Inflammatory macrophage (primary cell): ENCODE results near the gene ABCB9.

Experiments used
- DNase-seq, 2 donors: peaks; one replicate each; pipeline ENCODE4 v3.0.0-alpha.2; 2020 to 2022

Gene ABCB9

DNA sequence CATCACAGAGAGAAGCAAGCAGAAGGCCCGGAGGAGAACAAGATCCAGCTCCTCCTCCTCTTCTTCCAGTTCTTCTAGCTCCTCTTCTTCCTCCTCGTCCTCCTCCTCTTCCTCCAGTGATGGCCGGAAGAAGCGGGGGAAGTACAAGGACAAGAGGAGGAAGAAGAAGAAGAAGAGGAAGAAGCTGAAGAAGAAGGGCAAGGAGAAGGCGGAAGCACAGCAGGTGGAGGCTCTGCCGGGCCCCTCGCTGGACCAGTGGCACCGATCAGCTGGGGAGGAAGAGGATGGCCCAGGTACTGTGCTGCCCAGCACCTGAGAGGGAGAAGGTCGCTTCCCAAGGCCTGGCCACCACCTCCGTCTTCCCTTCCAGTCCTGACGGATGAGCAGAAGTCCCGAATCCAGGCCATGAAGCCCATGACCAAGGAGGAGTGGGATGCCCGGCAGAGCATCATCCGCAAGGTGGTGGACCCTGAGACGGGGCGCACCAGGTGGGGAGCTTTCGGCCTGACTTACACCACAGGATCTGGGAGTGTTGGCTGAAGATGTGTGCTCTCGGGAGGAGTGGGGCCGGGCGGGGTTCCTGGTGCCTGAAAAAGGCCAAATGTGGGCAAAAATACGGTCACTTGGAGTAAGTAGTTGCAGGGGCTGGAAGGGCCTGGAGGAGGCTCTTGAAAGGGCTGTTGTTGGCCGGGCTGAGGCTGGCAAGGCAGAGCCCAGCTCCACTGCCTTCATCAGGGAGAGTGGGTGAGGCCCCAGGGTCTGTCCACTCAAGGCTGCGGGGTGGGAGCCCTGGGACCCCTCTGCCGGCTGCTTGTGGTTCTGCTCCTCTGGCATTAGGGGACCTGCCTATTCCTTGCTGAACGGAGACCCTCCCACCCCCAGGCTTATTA lies 15.6 kb upstream of the ABCB9 start:
- no peak for DNase-seq

DNA sequence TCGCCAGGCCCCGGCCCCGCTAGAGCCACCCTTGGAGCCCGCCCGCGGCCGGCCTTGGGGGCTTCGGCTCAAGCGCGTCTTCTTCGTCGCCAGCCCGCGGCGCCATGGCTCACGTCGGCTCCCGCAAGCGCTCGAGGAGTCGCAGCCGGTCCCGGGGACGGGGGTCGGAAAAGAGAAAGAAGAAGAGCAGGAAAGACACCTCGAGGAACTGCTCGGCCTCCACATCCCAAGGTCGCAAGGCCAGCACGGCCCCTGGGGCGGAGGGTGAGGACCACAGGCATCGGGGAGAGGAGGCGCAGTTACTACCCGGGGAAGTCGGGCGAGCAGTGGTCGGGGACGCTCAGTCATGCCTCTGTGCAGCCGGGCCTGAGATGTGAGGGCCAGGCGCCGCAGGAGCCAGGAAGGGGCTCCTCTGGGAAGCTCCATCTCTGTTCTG lies 14.8 kb upstream of the ABCB9 start:
- no peak for DNase-seq

DNA sequence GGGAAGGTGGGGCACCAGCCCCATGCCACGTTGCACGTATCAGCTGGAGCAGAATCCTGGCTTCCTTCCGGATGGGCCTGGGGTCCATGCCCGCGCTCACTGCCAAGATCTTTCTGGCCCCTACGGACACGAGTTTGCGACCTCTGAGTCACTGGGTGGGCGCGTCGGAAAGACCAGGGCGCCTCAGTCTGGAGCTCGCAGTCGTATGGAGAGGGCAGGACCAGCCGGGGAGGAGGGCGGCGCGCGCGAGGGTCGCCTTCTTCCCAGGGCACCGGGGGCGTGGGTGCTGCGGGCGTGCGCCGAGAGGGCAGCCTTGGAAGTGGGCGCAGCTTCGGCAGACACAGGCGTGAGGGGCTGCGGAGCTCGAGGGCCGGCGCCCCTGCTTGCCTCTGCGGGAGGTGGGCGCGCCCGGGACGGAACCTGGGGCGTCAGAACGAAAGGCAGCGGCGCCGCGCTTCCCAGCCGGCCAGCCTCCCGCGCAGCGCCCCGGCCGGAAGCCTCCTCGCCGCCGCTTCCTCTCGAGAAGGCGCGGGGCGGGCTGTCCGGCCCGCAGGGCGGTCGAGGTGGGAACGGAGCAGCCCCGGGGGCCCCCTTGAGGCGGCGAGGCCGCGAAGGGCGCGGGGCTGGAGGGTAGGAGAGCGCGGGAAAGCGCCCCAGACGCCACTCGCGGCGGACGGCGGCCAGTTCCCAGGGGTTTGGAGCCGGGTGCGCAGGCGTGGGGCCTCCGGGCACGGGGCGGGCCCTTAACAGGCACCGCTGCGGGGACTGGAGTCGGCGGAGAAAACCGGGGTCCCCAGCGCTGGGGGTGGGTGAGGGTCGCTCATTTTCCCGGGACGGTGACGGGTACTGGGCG lies 14.1 kb upstream of the ABCB9 start, which contains the start of gene ARL6IP4:
Gene ARL6IP4 (plus strand): TSS at position 499 of the 853 bp plus-strand sequence. CDS start 459 bp downstream, outside the sequence.
- peak; percentile 54 to 68 for DNase-seq

DNA sequence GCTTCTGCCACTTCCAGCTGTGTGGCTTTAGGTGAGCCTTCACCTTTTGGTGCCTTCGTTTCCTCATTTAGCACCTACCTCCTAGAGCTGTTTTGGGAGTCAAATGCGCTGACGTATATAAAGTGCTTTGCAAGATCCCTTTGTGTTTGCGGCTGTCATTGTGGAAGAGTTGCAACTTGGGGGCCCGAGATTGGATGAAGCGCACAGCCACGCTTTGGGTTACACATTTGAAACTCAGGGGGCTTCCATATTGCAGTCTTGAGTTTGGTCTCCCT lies 13.6 kb upstream of the ABCB9 start:
- DNase-seq: no peak

DNA sequence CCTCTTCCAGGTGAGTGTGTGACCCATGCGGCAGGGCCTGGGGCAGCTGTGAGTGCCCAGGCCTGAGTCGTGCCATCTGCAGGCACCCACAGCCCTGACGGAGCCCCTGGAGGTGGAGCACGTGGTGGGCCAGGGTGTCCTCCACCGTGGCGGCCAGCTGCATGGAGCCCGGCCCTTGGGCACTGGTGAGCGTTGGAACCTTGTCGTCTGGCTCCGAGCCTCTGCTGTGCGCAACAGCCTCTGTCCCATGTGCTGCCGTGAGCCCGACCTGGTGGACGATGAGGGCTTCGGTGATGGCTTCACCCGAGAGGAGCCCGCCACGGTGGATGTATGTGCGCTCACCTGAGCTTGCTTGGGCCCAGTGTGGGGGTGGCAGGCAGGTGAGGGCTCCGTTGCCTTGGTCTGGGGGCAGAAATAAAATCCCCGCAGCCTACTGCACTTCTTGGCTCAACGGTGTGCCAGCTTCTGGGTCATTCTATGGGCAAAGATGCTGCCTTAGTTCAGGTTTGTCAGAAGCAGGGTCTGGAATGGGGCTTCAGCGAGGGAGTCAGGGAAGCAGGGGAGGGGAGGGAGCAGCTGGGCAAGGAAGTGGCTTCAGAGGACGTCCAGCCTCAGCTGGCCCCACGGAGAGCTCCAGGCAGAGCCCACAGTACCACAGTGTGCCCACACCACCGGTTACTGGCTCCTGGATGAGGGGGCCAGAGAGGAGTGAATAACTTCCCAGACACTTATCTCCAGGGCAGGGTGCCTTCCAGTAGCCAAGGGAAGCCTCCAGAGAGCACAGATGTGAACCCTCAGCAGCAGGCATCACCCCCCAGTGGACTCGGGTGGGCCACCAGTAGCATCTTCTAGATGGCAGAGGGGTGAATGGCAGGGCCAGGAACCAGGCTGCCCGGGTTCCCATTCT lies 13.0 kb upstream of the ABCB9 start:
- no peak for DNase-seq

DNA sequence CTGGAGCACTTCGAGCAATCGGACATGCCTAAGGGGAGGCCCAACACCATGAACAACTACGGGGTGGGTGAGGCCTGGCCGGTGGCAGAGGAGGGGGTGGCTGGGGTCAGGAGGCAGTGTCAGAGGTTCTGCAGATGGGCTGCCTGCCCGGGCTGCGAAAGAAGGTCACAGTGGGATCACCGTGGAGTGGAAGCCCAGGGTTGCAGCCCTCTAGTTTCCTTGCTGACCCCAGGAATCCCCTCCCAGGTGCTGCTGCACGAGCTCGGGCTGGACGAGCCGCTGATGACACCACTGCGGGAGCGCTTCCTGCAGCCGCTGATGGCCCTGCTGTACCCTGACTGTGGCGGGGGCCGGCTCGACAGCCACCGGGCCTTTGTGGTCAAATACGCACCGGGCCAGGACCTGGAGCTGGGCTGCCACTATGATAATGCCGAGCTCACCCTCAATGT lies 12.3 kb upstream of the ABCB9 start:
- no peak for DNase-seq

DNA sequence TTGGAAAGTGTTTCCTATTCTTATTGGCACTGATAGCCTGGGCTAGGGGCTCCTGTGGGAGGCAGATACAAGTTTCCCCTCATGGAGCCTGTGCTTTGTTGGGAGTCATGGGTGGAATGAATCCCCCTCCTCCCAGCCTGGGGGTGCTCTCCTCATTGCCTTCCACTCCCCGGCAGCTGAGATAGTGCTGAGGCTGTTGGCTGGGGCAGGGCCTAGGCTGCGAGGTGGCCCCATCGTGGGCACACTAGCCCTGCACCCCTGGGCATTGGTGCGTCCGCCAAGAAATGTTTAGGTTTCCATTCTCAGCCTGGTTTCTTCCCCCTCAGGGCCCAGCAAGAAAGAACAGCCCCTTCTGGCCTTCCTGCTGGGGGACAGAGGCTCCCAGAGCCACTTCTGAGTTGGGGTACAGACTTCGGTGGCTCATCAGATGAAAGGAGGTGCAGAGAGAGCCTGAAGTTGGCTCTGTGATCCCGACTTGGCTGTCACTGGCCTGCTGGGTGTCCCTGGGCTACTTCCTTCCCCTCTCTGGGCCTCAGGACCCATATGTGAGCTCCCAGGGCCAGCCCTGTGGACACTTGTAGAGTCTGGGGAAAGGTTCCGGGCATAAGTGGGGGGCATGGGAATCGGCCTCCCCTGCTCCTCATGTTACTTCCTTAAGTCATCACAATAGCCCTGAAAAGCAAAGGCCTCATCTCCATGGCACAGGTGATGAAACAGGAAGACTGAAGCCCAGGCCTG lies 11.6 kb upstream of the ABCB9 start:
- DNase-seq: no peak

DNA sequence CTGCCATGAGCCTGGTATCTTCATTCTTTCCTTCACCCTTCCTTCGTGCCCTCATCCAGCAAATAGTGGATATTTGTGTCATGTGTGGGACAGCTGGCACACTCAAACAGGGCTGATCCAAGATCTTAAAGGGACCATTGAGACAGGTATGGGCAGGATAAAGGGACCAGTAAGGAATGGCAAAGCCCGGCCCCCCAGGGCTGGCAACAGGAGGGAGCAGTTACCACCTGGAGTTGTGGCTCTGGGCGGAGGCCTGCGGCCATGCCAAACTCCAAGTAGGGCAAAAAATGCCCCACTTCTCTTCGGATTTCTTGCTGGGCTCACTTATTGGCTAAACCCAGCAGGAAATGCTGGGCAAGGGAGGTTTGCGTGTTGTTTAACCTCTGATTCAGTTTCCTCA lies 10.9 kb upstream of the ABCB9 start:
- DNase-seq: no peak

DNA sequence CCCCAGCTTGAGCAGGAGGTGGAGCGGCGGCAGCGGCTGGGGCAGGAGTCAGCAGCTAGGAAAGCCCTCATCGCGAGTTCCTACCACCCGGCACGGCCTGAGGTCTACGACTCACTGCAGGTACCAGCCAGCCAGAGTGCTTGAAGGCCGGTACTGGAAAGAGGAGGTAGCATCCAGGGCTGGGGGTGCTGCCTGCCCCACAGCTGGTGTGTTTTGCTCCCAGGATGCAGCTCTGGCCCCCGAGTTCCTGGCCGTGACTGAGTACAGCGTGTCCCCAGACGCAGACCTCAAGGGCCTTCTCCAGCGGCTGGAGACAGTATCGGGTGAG lies 10.3 kb upstream of the ABCB9 start:
- DNase-seq: no peak

DNA sequence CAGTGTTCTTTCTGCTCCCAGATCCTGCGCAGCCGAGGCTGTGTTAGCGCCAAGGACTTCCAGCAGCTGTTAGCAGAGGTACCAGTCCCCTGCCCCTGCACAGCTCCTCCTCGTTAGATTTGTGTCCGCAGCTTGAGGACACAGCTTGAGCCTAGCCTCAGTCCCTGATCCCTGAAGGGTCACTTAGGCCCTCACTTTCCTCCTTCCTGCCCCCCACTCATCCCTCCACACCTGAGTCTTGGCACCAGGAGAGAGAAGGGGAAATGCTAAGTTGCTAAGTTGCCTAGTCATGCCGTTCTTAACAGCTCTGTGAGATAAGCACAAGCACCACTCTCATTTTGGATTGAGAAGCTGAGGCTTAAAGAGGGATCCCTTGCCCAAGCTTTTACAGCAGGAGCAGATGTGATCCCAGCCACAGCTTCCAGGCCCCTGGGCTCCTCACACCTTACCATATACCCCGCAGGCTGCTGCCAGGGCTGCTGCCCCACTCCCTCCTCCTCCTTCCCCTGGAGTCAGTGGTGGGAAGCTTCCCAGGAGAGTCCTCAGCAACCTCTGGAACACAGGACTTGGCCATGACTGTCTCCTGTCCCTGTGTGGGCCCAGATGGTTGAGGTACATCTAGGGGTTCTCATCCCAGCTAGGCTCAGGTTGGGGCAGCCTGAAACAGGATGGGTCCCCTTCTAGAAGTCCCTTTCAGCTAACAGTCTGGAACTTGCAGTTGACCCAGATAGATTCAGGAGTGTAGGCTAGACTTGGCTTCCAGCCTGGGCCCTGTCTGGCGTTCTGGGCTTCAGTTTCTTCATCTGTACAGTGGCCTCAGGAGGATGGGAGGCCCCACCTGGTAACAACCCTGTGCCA lies 9.8 kb upstream of the ABCB9 start:
- no peak for DNase-seq

DNA sequence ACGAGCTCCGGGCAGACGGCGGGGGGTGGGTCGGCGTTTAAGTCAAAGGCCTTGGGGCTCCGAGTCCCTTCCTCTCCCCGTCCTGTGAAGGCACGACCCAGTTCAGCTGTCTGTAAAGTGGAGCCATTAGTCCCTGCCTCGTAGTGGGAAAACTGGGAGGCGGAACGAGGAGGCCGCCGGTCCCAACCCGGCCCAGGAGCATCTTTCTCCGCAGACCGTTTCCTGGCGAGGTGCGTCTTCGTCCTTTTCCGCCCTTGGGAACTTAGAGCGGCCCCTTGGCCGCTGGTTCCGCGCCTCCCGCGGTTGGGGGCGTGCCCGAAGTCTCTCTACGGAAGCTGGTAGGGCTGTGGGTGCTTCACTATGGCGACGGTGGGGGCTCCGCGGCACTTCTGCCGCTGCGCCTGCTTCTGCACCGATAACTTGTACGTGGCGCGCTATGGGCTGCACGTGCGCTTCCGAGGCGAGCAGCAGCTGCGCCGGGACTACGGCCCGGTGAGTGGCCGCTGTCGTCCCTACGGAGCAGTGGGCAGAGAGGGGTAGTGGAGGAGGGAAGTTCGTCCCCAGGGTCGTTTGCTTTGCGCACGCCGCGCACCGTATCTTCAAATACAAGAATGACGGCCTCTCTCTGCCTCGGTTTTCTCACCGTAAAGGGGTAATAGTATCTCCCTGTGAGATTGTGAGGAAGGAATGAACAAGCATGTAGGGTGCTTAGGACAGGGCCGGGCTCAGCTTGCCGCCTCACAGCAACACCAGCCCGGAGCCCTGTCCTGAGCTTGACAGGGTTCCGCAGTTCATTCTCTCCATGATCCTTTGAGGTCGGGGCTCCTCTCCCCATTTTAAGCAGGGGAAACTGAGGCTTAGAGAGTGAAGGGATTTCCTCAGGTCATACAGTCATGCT lies 8.9 kb upstream of the ABCB9 start, which contains the start of gene OGFOD2:
Gene OGFOD2 (plus strand): TSS at position 353 of the 898 bp plus-strand sequence. CDS start 8 bp downstream, at position 361.
- DNase-seq: peak; percentile 93 to 96

DNA sequence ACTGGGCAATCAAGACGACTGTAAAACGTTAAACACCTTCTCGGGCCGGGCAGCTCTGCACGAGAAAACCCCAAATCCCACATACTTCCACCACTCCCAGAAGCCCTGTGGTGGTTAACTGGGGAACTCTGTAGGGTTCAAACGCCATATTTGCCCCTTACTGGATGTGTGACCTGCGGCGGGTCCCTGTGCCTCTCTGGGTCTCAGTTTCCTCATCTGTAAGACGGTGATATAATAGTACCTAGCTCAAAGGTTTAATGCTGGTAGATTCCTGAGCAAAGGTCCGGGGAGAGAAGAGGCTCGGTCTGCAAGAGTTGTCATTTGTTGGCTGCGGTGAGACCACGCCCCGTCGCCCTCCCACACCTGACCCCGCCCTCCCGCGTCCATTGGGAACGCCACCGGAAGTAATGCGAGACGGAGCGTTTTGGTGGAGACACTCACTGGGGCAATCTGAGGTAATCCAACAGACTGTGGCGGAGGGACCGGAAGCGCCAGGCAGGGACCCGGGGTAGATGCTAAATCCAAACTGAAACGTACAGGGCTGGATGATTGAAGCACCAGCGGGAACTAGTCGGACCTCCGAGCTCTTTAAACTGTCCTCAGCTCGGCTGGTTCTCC lies 8.1 kb upstream of the ABCB9 start:
- DNase-seq: peak; percentile 99

DNA sequence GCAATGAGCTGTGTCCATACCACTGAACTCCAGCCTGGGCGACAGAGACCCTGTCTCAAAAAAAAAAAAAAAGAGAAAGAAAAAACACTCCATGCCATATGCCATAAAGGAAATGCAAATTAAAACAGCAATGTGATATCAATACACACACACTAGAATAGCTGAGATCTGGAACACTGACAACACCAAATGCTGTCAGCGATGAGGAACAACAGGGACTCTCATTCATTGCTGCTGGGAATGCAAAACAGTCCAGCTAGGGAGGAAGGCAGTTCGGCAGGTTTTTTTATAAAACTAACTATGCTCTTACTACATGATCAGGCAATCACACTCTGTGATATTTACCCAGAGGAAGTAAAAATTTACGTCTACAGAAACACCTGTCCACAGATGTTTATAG lies 3.4 kb upstream of the ABCB9 start:
- DNase-seq: no peak

DNA sequence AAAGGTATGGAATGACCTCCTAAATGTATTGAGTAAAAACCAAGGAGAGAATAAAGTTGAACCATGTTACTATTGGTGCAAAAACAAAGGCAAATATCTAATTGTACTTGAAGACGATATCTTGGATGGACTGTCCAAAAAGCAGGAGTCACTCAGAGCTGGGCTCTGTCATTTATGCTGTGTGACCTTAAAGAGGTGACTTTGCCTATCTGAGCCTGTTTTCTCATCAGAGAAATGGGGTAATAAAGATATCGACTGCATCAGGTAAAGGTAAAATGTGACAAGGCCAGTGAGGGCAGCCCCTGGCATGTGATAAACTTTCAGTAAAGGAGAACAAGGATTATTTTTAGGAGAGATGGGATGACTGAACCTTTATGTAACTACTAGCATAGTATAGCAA lies 1.8 kb upstream of the ABCB9 start:
- no peak for DNase-seq

DNA sequence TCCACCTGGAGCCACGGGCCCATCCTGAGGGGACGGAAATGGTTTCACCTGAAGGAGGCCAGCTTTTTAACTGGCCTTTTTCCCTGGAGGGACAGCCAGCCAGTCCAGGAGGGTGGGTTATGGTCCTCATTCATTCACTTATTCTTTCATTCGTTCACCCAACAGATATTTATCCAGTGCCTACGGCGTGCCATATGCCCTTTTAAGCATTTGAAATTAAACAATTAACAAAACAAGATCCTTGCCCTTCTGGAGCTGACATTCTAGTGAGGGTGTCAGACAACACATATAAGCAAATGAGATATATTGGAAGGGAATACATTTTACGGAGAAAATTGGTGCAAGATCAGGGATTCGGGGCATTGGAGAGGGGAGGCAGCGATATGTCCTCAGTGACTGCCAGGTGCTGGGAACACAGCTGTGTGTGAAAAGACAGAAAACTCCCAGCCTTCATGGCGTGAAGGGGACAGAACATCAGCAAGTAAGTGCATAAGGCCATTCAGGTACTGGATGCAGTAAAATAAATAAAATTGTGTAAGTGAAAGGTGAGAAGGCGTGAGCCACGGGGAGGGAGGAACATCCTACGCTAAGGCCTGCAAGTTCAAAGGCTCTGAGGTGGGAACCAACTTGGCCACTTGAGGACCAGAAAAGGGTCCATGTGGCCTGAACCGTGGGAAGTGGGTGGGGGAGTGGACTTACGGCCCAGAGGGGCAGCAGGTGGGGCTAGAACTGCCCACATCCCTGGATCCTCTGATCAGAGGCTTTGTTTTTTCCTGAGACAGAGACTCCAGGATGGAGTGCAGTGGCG lies 684 bp upstream of the ABCB9 start:
- DNase-seq: no peak

DNA sequence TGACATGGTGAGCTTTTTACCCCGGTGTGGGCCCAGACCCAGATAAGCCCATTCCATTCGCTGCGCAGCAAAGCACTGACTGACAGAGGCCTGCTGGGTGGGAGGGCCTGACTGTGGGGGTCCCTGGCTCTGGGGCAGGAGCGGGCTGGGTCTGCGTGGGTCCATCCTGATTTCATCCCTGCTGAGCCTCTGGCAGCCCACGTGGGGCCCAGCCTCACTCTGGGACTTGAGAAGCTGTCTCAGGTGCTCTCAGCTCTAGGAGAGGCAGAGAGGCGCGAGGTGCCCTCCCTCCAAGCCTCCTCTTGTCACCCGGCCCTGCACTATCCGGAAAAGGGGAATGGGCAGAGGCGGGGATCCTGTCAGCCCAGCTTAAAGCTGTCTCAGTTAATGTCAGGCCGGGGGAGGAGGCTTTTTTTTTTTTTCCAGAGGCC lies 927 bp downstream of the ABCB9 start:
- no peak for DNase-seq

DNA sequence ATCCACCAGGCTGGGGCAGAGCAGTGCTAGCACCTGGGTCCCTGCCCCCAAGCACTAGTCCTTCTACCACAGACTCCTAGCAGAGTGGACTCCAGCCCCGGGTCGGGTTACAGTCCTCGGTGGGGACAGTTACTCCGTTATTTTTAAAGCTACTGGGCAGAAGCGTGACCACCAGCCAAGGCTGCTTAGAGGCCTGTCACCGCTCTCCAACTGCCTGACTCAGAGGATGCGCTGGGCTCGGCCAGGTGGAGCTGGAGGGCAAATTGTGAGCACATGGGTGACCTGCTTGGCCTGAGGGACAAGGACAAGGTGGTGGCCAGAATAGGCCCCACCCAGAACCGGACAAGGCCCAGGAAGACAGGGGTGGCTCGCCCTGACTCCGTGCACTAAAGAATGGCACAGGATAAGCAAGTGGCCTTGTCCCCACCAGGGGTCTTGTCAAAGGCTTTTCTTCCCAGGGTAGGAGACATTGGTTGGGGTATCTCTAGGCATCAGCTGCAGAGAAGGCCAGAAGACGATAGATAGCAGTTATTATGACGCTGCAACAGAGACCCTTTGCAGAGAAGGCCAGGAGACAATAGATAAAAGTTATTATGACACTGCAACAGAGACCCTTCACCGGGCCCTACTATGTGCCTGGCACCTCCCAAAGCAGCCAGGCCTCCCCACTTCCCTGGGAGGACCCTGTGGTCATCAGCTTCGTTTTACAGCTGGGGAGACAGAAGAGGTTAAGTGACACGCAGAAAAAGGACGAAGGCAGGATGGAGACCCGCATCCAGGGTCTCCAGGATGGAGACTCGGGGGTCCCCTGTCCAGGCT lies 1.6 kb downstream of the ABCB9 start:
- DNase-seq: no peak

DNA sequence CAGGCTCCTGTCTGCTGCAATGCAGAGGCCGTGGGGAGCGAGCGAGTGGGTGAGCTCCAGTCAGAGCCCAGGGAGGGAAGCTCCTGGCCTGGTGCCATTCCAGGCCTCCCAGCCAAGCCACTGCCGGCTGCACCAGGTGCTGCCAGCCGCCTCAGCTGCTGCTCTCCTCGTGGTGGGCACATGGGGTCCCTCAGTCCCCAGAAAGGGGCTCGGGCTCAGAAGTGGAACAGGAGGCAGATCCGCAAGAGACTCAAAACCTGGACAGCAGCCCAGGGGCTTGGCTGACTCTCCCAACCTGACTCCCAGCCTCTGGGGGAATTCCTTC lies 2.4 kb downstream of the ABCB9 start:
- DNase-seq: peak; percentile 22 to 75
